T-helper 1 cell treated with Interleukin-12 subunit alpha and Interleukin-12 subunit beta and Interleukin-4 antibody, amounts not matched to agents 30 ng/mL and 1 ng/mL, for 36 hours (primary cell): ENCODE data around the gene POLL. TPM values are rescaled to one million over a fixed set of nuclear protein-coding genes. Genes with fewer than 3 reads are reported as not detected.
"Not testable (repeated sequence)": the region's sequence is repeated elsewhere in the genome, so short reads cannot be mapped to it uniquely, and the experiment has no call there.

Source experiments
- intact Hi-C: fragments of 100-400 bp; cut with micrococcal nuclease; formaldehyde crosslinking; loops from one replicate; pipeline ENCODE4 v1.15.1; 2024
- total RNA-seq: library from RNA; stranded (reverse); gene quantifications from 2 replicates; pipeline ENCODE4 v1.2.3, GENCODE V29; 2022

Gene POLL
- total RNA-seq, 1 donor from 2014 or later: 35.4 TPM

GRCh38 chr10:101611096-101611905 is 23.2 kb upstream of the POLL start:
- intact Hi-C loops: no loop called here

GRCh38 chr10:101609481-101609880 is 21.4 kb upstream of the POLL start:
- intact Hi-C loops: no loop called here

DNA sequence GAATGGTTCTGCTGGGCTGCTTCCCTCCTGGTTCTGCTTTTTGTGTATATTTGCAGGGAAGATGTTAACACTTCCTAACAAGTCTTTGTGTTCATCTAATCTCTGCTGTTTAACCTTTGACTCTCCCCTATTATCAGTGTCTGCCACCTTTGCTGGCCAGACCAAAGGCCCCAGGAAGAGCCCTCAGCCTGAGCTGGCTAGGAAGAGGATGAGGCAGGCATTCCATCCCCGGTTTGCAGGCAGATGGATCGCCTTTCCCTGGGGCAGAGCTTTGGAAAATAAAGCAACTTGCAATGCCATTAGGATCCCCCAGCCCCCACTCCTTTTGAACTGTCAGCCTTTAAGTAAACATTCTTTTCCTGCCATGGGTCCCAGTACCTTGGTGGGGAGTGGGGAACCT is 19.1 kb upstream of the POLL start:
- intact Hi-C loops: no loop called here

DNA sequence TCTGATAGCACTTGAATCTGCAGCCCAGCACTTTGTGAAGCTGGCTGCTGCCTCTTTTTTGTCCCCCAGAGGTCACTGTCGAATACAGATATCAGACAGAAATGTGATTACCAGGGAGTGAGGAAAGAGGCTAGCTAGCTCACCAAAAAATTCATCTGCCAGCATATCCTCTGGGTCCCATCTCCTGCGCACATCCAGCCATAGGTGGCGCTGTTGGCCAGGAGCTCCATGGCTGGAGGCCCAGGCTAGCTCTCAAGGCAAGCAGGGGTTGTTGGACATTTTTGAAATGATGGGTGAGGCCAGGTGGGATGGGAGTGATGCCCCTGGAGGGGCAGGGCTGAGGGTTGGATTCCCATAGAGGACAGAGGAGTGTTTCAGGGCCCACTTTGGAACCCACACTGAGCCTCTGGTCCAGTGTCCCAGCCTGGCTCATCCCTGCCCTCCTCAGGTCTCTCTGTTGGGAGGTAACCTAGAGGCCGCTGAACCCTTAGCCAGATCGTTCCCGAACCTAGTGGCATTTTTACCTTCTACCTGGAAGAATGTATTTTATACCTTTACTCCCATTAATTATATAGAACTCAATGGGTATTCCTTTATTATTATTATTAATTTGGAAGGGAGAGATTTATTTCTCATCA is 14.8 kb upstream of the POLL start:
- intact Hi-C loops: loop anchor here (1.0 to 5.0 kb wide), 3 partner anchors 89 to 178 kb away; no protein-coding TSS in a partner anchor

DNA sequence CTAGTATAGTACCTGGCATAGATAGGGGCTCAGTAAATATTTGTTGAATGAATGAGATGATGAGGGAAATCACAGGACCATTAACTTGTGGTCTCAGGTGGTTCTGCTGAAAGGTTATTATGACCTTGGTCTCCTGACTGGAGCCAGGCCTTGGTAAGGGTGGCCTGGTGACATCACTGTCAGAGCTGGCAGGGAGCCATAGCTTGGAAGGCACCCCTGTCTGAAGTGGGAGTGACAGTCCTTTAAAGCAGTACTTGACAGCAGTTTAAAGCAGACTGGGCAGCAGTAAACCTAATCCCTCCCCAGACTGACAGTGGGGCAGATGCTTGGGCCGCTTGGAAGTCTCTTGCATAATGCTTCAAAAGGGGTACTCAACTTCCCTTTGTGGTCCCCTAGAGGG is 13.5 kb upstream of the POLL start:
- intact Hi-C loops: loop anchor here (5.0 kb wide), 1 partner anchor 91 kb away; no protein-coding TSS in a partner anchor

- intact Hi-C loops: no loop called here
These were observed 9.2 kb upstream of the POLL start for GRCh38 chr10:101597091-101597900.

DNA sequence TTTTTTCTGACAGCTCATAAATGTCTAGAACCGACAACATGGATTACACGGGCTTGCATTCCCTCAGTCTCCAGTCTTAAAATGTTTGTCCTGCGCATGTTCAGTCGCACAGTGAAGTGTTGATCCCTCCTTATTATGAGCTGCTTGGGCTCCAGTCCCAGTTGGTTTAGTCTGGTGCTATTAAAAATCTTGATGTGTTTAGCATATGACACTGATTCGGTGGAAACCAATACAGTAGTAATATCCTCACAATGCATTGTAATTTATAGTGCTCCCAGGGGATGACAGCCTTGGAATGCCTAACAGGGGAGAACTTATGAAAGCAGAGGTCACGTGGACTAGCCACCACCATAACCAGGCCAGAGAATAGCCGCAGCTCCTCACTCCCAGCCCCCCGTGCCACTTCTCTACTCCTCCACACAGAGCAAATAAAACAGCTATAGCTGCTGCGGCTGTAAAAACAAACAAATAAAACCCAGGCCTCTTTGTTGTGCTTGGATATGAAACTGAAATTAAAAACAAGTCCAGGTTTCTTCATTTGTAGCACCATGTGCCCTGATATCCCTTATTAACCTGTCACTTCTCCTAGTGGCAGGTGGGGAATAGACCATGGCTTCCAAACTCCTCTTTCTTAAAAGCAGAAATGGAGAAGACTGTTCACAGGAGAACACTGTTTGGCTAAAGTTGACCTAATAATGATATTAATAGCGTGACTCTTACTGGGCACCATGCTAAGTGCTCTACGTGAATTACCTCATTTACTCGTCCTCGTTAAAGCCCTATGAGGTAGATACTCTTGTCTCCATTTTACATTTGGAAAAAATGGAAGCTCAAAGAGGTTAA is 7.8 kb upstream of the POLL start:
- intact Hi-C loops: no loop called here

- intact Hi-C loops: not testable (repeated sequence)
These were observed 5.3 kb upstream of the POLL start for GRCh38 chr10:101593331-101593730.

DNA sequence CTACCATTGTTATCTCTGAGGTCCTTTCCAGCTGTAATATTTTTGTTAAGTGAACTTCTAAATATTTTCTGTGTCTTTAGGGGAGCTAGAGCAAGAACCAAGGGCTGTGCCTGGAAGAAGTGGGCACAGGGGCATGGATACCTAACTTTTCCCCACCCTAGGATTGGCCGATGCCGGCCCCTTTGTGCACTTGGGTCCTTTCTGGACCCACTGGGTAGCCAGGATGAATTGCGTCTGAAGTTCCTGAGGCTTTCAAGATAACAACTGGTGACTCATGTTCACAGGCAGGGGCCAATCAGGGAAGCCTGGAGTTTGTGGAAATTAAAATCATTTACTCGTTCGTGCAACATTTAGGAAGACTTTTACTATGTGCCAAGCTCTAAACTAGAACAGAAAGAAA is 822 bp upstream of the POLL start:
- intact Hi-C loops: loop anchor here (1.0 kb wide), 5 partner anchors 19 to 528 kb away; partner anchors contain the start of genes ARMH3, KAZALD1 and NPM3

- intact Hi-C loops: no loop called here
These were observed 2.2 kb downstream of the POLL start for GRCh38 chr10:101585841-101586240.

DNA sequence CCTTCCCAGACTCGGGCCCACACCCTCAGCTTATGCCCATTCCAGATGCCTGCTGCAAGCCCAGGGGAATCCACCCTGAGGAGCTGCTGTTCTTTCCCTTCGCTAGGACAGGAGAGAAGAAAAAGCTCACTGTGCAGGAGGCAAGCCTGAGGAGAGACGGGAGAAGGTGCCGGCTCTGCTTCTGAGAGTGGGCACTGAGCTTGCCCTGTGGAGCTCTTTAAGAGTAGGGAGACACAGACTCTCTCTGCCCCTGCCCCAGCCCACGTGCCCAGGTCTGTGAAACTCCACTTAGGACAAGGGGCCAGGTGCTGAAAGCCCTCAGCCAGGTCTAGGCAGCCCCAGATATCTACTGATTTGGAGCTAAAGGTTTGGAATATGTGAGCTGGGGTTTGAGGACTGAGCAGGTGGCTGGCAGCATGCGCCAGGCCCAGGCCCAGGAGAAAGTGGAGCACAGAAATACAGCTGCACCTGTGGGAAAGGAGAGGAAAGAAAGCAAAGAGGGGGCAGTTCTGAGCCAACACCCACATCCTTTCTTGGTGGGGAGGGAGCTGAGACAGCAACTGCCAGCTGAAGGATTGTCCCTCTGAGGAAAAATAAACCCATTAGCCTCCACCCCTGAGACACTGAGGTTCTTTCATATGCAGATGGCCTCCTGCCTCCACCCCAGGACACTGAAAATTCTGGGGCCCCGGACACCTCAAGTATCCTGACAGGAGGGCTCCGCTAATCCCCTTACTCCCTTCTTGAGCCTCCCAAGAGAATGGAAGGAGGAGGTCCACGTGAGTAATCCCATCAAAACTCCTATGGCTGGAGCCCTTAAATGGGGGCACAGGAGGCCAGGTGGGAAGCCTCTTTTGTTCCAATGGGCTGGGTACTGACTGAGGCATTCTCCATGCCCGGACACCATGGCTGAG is 7.3 kb downstream of the POLL start:
- intact Hi-C loops: no loop called here

DNA sequence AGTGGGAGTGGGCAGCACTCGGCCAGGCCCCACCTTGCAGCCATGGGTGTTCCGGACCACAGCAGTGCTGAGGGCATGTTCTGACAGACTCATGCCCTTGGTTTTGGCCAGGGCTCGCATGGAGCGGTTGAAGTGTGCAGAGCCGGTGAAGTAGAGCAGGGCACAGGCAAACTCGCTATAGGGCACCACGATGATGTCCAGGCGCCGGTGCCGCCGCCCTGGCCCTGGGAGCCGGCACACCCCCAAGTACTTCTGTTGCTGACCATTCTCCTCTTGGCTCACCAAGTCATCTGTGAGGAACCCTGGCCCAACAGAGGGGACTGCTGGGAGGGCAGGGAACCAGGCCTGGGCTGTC is 8.6 kb downstream of the POLL start:
- intact Hi-C loops: no loop called here

GRCh38 chr10:101578803-101579515 is 9.1 kb downstream of the POLL start:
- intact Hi-C loops: no loop called here

DNA sequence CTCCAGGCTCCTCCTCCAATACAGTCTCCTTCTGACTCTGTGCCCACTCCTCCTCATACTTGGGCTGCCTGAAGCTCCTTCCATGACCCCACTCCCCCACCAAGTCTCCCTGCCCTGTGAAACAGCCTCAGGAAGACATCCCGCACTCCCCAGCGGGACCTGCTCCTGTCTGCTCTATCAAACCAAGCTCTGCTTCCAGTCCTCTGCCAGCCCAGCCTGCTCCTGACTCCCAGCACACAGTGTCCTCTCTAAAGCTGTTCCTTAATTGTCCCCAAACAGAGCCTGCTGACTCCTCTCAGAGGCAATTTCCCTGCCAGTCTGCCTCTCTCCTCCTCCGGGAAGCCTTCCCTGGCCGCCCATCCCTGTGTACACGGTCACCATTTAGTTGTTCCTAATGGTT is 9.9 kb downstream of the POLL start:
- intact Hi-C loops: no loop called here

DNA sequence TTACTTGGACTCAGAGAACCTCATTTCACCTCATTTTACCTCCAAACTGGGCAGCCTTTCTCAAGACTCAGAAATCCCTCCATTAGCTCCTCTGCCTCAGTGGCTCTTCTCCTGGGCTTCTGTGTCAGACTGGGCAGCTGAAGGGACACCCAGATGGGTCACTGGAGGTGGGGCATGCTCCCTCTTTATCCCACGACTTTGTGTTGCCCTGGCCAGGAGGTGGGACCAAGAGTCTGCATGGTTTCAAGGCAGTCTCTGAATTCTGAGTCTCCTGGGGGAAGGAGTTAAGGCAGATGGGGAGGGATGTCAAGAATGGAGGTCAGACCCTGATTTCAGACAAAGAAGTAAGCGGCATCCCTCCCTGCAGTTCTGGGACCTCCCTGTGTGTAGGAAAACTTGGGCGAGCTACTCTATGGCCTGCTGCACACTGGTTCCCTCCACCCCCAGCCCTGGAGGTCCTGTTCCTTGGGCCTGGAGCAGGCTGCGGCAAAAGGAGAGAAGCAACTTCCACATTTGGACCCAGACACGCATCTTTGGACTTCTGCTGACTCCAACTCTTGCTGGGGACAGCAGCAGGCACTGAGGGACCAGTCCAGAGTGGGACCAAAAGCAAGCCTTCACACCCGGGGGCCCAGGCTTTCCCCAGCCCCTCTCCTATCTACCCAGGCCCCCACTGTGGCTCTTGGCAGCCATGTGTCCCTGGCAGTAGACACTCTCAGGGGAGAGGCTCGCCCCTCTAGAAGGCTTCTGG is 10.8 kb downstream of the POLL start:
- intact Hi-C loops: no loop called here

- intact Hi-C loops: no loop called here
These were observed 11.7 kb downstream of the POLL start for GRCh38 chr10:101576211-101576863.

GRCh38 chr10:101575580-101576210 is 12.4 kb downstream of the POLL start:
- intact Hi-C loops: no loop called here

DNA sequence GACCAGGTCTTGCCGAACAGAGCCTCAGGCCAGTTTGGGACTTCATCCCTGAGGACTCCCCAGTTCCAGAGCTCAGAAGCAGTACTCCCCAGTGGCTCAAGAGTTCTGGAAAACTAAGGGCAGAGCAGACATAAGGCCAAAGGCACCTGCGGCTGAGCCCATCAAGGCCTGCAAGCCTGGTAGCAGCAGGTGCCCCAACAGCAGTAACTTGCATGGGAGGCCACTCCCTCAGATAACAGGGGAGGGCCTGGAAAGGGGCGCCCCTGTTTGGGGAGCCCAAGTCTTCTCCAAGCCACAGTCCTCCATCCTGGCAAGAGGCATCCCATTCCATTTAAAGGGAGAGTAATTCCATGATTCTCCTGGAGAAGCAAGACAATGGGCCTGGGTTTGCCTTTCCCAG is 13.0 kb downstream of the POLL start:
- intact Hi-C loops: no loop called here
